ENCODE measurements around the gene YJU2.
"Not testable (repeated sequence)": the region's sequence is repeated elsewhere in the genome, so short reads cannot be mapped to it uniquely, and the experiment has no call there.

YJU2 gene

DNA sequence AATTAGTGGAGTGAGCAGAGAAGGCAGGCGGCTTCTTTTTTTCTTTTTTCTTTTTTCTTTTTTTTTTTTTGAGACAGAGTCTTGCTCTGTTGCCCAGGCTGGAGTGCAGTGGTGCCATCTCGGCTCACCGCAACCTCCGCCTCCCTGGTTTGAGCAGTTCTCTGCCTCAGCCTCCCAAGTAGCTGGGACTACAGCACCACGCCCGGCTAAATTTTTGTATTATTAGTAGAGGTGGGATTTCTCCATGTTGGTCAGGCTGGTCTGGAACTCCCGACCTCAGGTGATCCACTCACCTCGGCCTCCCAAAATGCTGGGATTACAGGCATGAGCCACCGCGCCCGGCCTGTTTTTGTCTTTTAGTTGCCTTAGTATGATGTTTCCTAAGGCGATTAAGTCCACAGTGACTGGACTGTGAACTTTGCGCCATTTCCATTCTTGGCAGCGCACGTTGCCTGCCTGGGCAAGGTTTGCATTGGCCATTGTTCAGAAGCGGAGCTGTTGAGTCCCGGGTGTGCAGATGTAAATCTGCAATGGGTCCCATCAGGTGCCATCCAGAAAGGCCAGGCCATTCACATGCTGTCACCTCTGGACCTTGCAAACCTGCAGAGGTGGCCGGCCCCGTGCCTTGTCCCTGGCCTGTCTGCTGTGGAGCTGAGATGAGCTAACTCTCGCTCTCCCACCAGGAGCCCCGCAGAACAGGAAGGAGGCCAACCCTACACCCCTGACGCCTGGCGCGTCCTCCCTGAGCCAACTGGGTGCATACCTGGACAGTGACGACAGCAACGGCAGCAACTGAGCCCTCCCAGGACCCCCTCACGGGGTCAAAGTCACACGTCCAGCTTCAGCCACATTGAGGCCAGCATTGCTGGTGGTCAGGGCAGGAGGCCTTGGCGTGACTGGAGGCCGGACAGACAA is 21.3 kb downstream of the YJU2 start:
- H3K36me3 ChIP-seq (ENCODE audit: control insufficient read depth in 2 of 2, insufficient read depth in 2 of 2, low read length in 2 of 2) = peaks cover 15 to 33% of the 10 kb centered on the region in 2 donors
- H3K9ac ChIP-seq (ENCODE audit: low read depth in 1 of 2, low read length in 2 of 2) = peak overlapping the region in 1 of 2 donors; percentile 32
- no peaks in the 10 kb centered on the region for H3K9me3 ChIP-seq (ENCODE audit: control insufficient read depth in 2 of 2, low read length in 2 of 2)
- H3K27ac ChIP-seq (ENCODE audit: low read depth in 2 of 2, low read length in 2 of 2) = peak overlapping the region; percentile 60 to 76
- peaks cover 10 to 17% of the 10 kb centered on the region in 2 donors for H3K4me1 ChIP-seq (ENCODE audit: control insufficient read depth in 2 of 2, insufficient read depth in 2 of 2, low read length in 2 of 2)
- H3K27me3 ChIP-seq (ENCODE audit: control insufficient read depth in 2 of 2, insufficient read depth in 2 of 2, low read length in 2 of 2) = no peaks in the 10 kb centered on the region
- no peak overlapping the region for H3K4me3 ChIP-seq (ENCODE audit: low read length in 2 of 2)

GRCh38 chr19:4268816-4269430 is 22.0 kb downstream of the YJU2 start:
- H3K27ac ChIP-seq (ENCODE audit: low read depth in 2 of 2, low read length in 2 of 2) = peak overlapping the region; percentile 60 to 76

GRCh38 chr19:4272894-4273293 is 26.0 kb downstream of the YJU2 start:
- no peak overlapping the region for H3K4me3 ChIP-seq (ENCODE audit: low read length in 2 of 2)
- H3K9ac ChIP-seq (ENCODE audit: low read depth in 1 of 2, low read length in 2 of 2) = no peak overlapping the region
- peaks cover 0 to 2% of the 10 kb centered on the region in 2 donors for H3K27me3 ChIP-seq (ENCODE audit: control insufficient read depth in 2 of 2, insufficient read depth in 2 of 2, low read length in 2 of 2)
- H3K9me3 ChIP-seq (ENCODE audit: control insufficient read depth in 2 of 2, low read length in 2 of 2) = no peaks in the 10 kb centered on the region
- no peak overlapping the region for H3K27ac ChIP-seq (ENCODE audit: low read depth in 2 of 2, low read length in 2 of 2)
- peaks cover 4 to 15% of the 10 kb centered on the region in 2 donors for H3K36me3 ChIP-seq (ENCODE audit: control insufficient read depth in 2 of 2, insufficient read depth in 2 of 2, low read length in 2 of 2)
- peaks cover 7 to 11% of the 10 kb centered on the region in 2 donors for H3K4me1 ChIP-seq (ENCODE audit: control insufficient read depth in 2 of 2, insufficient read depth in 2 of 2, low read length in 2 of 2)

More at GRCh38 chr19:4268816-4269430, 22.0 kb downstream of the YJU2 start:
- no peak overlapping the region for H3K4me3 ChIP-seq (ENCODE audit: low read length in 2 of 2)
- no peaks in the 10 kb centered on the region for H3K27me3 ChIP-seq (ENCODE audit: control insufficient read depth in 2 of 2, insufficient read depth in 2 of 2, low read length in 2 of 2)
- H3K36me3 ChIP-seq (ENCODE audit: control insufficient read depth in 2 of 2, insufficient read depth in 2 of 2, low read length in 2 of 2) = peaks cover 13 to 31% of the 10 kb centered on the region in 2 donors
- H3K9me3 ChIP-seq (ENCODE audit: control insufficient read depth in 2 of 2, low read length in 2 of 2) = no peaks in the 10 kb centered on the region
- H3K4me1 ChIP-seq (ENCODE audit: control insufficient read depth in 2 of 2, insufficient read depth in 2 of 2, low read length in 2 of 2) = peaks cover 10 to 17% of the 10 kb centered on the region in 2 donors
- peak overlapping the region in 1 of 2 donors; percentile 32 for H3K9ac ChIP-seq (ENCODE audit: low read depth in 1 of 2, low read length in 2 of 2)

DNA sequence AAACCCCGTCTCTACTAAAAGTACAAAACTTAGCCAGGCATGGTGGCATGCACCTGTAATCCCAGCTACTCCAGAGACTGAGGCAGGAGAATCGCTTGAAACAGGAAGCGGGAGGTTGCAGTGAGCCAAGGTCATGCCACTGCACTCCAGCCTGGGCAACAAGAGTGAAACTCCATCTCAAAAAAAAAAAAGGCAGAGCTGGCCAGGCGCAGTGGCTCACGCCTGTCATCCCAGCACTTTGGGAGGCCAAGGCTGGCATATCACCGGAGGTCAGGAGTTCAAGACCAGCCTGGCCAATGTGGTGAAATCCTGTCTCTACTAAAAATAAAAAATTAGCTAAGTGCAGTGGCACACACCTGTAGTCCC is 27.4 kb downstream of the YJU2 start:
- H3K9me3 ChIP-seq (ENCODE audit: control insufficient read depth in 2 of 2, low read length in 2 of 2); H3K4me1 ChIP-seq (ENCODE audit: control insufficient read depth in 2 of 2, insufficient read depth in 2 of 2, low read length in 2 of 2); H3K9ac ChIP-seq (ENCODE audit: low read depth in 1 of 2, low read length in 2 of 2); H3K36me3 ChIP-seq (ENCODE audit: control insufficient read depth in 2 of 2, insufficient read depth in 2 of 2, low read length in 2 of 2); H3K27me3 ChIP-seq (ENCODE audit: control insufficient read depth in 2 of 2, insufficient read depth in 2 of 2, low read length in 2 of 2); H3K27ac ChIP-seq (ENCODE audit: low read depth in 2 of 2, low read length in 2 of 2); H3K4me3 ChIP-seq (ENCODE audit: low read length in 2 of 2): not testable (repeated sequence)

- Histone ChIP-seq H3K36me3 (ENCODE audit: control insufficient read depth in 2 of 2, insufficient read depth in 2 of 2, low read length in 2 of 2) (no peaks in the 10 kb centered on the region), H3K27me3 (ENCODE audit: control insufficient read depth in 2 of 2, insufficient read depth in 2 of 2, low read length in 2 of 2) (peaks cover 17 to 21% of the 10 kb centered on the region in 2 donors), H3K9ac (ENCODE audit: low read depth in 1 of 2, low read length in 2 of 2) (no peak overlapping the region), H3K9me3 (ENCODE audit: control insufficient read depth in 2 of 2, low read length in 2 of 2) (no peaks in the 10 kb centered on the region), H3K4me3 (ENCODE audit: low read length in 2 of 2) (no peak overlapping the region), H3K4me1 (ENCODE audit: control insufficient read depth in 2 of 2, insufficient read depth in 2 of 2, low read length in 2 of 2) (no peaks in the 10 kb centered on the region), H3K27ac (ENCODE audit: low read depth in 2 of 2, low read length in 2 of 2) (no peak overlapping the region)
These were observed 30.4 kb downstream of the YJU2 start for GRCh38 chr19:4277191-4277696.

DNA sequence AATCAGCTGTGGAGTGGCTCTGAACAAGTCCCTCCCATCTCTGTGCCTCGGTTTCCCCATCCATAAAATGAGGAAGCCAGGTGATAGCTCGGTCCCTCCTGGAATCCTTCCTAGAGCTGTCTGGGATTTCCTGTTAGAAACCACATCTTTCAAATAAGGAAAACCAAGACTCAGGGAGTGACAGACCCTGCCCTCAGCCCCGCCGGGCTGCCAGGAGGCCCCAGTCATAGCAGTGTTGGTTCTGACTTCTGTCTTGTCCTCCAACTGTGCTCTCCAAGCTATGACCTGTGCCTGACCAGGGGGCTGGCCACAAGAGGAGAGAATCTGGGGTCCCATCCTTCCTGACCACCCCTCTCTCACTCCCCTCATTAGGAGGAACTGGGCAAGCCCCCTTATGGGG is 31.1 kb downstream of the YJU2 start:
- Histone ChIP-seq H3K9me3 (ENCODE audit: control insufficient read depth in 2 of 2, low read length in 2 of 2) (no peaks in the 10 kb centered on the region), H3K9ac (ENCODE audit: low read depth in 1 of 2, low read length in 2 of 2) (no peak overlapping the region), H3K27ac (ENCODE audit: low read depth in 2 of 2, low read length in 2 of 2) (no peak overlapping the region), H3K36me3 (ENCODE audit: control insufficient read depth in 2 of 2, insufficient read depth in 2 of 2, low read length in 2 of 2) (no peaks in the 10 kb centered on the region), H3K4me1 (ENCODE audit: control insufficient read depth in 2 of 2, insufficient read depth in 2 of 2, low read length in 2 of 2) (no peaks in the 10 kb centered on the region), H3K4me3 (ENCODE audit: low read length in 2 of 2) (no peak overlapping the region), H3K27me3 (ENCODE audit: control insufficient read depth in 2 of 2, insufficient read depth in 2 of 2, low read length in 2 of 2) (peaks cover 21 to 25% of the 10 kb centered on the region in 2 donors)

DNA sequence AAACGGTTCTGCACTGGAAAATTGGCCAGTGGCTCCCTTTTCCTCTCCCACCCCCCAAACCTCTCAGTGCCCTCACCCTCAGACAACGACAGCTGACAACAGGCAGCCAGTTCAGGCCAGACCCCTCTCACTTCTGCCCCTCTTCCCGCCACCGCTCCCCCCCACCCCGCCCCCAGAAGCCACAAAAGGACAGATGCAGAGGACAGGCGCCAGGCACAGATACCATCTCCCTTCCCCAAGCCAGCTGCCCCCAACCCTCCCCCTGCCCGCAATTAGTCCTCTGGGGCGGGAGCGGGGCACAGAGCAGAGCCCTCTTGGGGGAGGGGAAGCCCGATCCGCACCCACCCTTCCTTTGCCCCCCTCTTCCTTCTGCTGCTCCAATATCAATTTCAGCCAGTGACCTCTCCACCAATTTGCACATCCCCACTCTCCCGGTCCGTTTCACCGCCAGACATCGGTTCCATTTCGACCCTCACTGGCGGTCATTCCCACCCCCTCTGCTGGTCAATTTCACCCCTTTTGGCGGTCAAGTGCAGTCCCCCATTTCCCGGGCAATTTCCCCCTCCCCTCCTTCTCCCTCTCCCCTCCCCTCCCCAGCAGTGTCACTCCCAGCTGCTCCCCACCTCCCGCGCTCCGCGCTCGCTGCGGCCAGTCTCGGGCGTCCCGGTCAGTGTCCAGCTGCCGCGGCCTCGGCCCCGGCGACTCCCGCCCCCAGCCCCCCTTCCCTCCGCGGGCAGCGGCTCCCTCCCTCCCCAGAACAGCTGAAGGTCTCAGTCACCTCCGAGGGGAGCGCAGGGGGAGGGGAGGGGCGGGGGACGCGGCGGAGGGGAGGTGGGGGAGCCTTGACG is 31.8 kb downstream of the YJU2 start, which contains the start of gene SHD:
TSS of gene SHD (plus strand) at position 848 of the 848 bp plus-strand sequence. CDS start 798 bp downstream, outside the sequence.
- H3K4me3 ChIP-seq (ENCODE audit: low read length in 2 of 2) = no peak within 1 kb of the TSS
- H3K4me1 ChIP-seq (ENCODE audit: control insufficient read depth in 2 of 2, insufficient read depth in 2 of 2, low read length in 2 of 2) = no peaks in the 10 kb centered on the region
- peaks cover 24 to 26% of the 10 kb centered on the region in 2 donors for H3K27me3 ChIP-seq (ENCODE audit: control insufficient read depth in 2 of 2, insufficient read depth in 2 of 2, low read length in 2 of 2)
- no peak within 1 kb of the TSS for H3K27ac ChIP-seq (ENCODE audit: low read depth in 2 of 2, low read length in 2 of 2)
- no peaks in the 10 kb centered on the region for H3K9me3 ChIP-seq (ENCODE audit: control insufficient read depth in 2 of 2, low read length in 2 of 2)
- H3K36me3 ChIP-seq (ENCODE audit: control insufficient read depth in 2 of 2, insufficient read depth in 2 of 2, low read length in 2 of 2) = no peaks in the 10 kb centered on the region
- no peak within 1 kb of the TSS for H3K9ac ChIP-seq (ENCODE audit: low read depth in 1 of 2, low read length in 2 of 2)

DNA sequence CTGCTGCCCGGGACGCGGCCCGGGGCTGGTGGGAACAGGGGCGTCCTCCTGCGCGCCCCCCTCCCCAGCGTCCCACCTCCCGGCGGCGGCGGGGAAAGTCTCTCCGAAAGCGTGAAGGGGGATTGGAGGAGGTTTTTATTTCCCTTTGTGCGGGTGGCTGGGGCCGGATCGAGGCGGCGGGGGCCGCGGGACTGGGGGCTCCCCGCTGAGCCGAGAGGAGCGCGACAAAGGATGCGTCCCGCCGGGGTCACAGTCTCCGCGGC is 32.3 kb downstream of the YJU2 start:
- H3K9ac ChIP-seq (ENCODE audit: low read depth in 1 of 2, low read length in 2 of 2) = no peak overlapping the region
- H3K27ac ChIP-seq (ENCODE audit: low read depth in 2 of 2, low read length in 2 of 2) = no peak overlapping the region
- no peak overlapping the region for H3K4me3 ChIP-seq (ENCODE audit: low read length in 2 of 2)
- H3K9me3 ChIP-seq (ENCODE audit: control insufficient read depth in 2 of 2, low read length in 2 of 2) = no peaks in the 10 kb centered on the region
- H3K4me1 ChIP-seq (ENCODE audit: control insufficient read depth in 2 of 2, insufficient read depth in 2 of 2, low read length in 2 of 2) = no peaks in the 10 kb centered on the region
- peaks cover 24 to 26% of the 10 kb centered on the region in 2 donors for H3K27me3 ChIP-seq (ENCODE audit: control insufficient read depth in 2 of 2, insufficient read depth in 2 of 2, low read length in 2 of 2)
- H3K36me3 ChIP-seq (ENCODE audit: control insufficient read depth in 2 of 2, insufficient read depth in 2 of 2, low read length in 2 of 2) = no peaks in the 10 kb centered on the region

- Histone ChIP-seq H3K9ac (ENCODE audit: low read depth in 1 of 2, low read length in 2 of 2) (no peak overlapping the region), H3K27ac (ENCODE audit: low read depth in 2 of 2, low read length in 2 of 2) (no peak overlapping the region), H3K27me3 (ENCODE audit: control insufficient read depth in 2 of 2, insufficient read depth in 2 of 2, low read length in 2 of 2) (peaks cover 24 to 26% of the 10 kb centered on the region in 2 donors), H3K4me3 (ENCODE audit: low read length in 2 of 2) (no peak overlapping the region), H3K4me1 (ENCODE audit: control insufficient read depth in 2 of 2, insufficient read depth in 2 of 2, low read length in 2 of 2) (no peaks in the 10 kb centered on the region), H3K9me3 (ENCODE audit: control insufficient read depth in 2 of 2, low read length in 2 of 2) (no peaks in the 10 kb centered on the region), H3K36me3 (ENCODE audit: control insufficient read depth in 2 of 2, insufficient read depth in 2 of 2, low read length in 2 of 2) (no peaks in the 10 kb centered on the region)
These were observed 32.9 kb downstream of the YJU2 start for GRCh38 chr19:4279530-4280422.
